Measurements from ENCODE around the gene ZNF805.
A peak's percentile ranks its signal among the peaks of the same experiment; 100 is the strongest.

ZNF805 gene

GRCh38 chr19:57279418-57280164, 39.2 kb downstream of the ZNF805 start:
- peak; percentile 44 for TF ChIP-seq CTCF (IDR thresholded peaks at IDR 0.05; ENCODE audit: insufficient read depth, low read depth, low read length, missing control alignments)
- H3K4me3 ChIP-seq (ENCODE audit: low read length): peak overlapping the region; percentile 97
- DNase-seq (ENCODE audit: low read depth): peak; percentile 96

GRCh38 chr19:57280165-57280961, 39.9 kb downstream of the ZNF805 start, which contains the start of gene ZNF460:
Gene ZNF460 (plus strand): TSS chr19:57280485. CDS start chr19:57280807, 322 bp downstream.
- peak within 1 kb of the TSS; percentile 97 for H3K4me3 ChIP-seq (ENCODE audit: low read length)
- no peak for TF ChIP-seq CTCF (IDR thresholded peaks at IDR 0.05; ENCODE audit: insufficient read depth, low read depth, low read length, missing control alignments)
- DNase-seq (ENCODE audit: low read depth): peak; percentile 98

- no peak for TF ChIP-seq CTCF (IDR thresholded peaks at IDR 0.05; ENCODE audit: insufficient read depth, low read depth, low read length, missing control alignments)
- H3K4me3 ChIP-seq (ENCODE audit: low read length): peak overlapping the region; percentile 97
- peak; percentile 16 for DNase-seq (ENCODE audit: low read depth)
Measured at GRCh38 chr19:57280962-57281400, 40.5 kb downstream of the ZNF805 start.

GRCh38 chr19:57282011-57282643, 41.7 kb downstream of the ZNF805 start:
- no peak for TF ChIP-seq CTCF (IDR thresholded peaks at IDR 0.05; ENCODE audit: insufficient read depth, low read depth, low read length, missing control alignments)
- DNase-seq (ENCODE audit: low read depth): peak; percentile 97
- H3K4me3 ChIP-seq (ENCODE audit: low read length): peak overlapping the region; percentile 25

GRCh38 chr19:57288373-57288772, 47.9 kb downstream of the ZNF805 start:
- H3K4me3 ChIP-seq (ENCODE audit: low read length): no peak overlapping the region
- no peak for DNase-seq (ENCODE audit: low read depth)
- TF ChIP-seq CTCF (IDR thresholded peaks at IDR 0.05; ENCODE audit: insufficient read depth, low read depth, low read length, missing control alignments): no peak

- no peak for TF ChIP-seq CTCF (IDR thresholded peaks at IDR 0.05; ENCODE audit: insufficient read depth, low read depth, low read length, missing control alignments)
- DNase-seq (ENCODE audit: low read depth): no peak
- no peak overlapping the region for H3K4me3 ChIP-seq (ENCODE audit: low read length)
Measured at GRCh38 chr19:57290970-57291369, 50.5 kb downstream of the ZNF805 start.
